Right lobe of liver (tissue), 6 donors: ENCODE data around the gene RBM6. TPM values are rescaled to one million over a fixed set of nuclear protein-coding genes. Genes with fewer than 3 reads are reported as not detected.

Experiments
- ATAC-seq, 4 donors: fragments of 200-7000 bp; cut with Tn5 transposase; one replicate each; pipeline ENCODE4 v1.9.1; 2020; ENCODE audit warnings: mild to moderate bottlenecking in 4 of 4, moderate library complexity in 4 of 4
- DNase-seq, 3 donors: peaks; one replicate each; pipeline ENCODE4 v3.0.0-alpha.2; 2020
- H3K27ac ChIP-seq, 3 donors: fragments of 200-600 bp; one replicate each; pipeline ENCODE4 v1.8.0; 2022
- H3K27me3 ChIP-seq, 2 donors: fragments of 200-600 bp; one replicate each; pipeline ENCODE4 v1.8.0; 2022
- H3K36me3 ChIP-seq, 4 donors: fragments of 200-600 bp; sonication (generic) in 1 of 4; one replicate each; pipeline versions ENCODE4 v1.5.1 to v1.8.0; 2017 to 2022; ENCODE audit warnings: control low read depth in 1 of 4
- H3K4me1 ChIP-seq, 4 donors: fragments of 200-600 bp; sonication (generic) in 1 of 4; one replicate each; pipeline versions ENCODE4 v1.5.1 to v1.8.0; 2017 to 2022; ENCODE audit warnings: control low read depth in 1 of 4
- H3K4me3 ChIP-seq, 3 donors: fragments of 200-600 bp; one replicate each; pipeline ENCODE4 v1.8.0; 2022
- H3K9me3 ChIP-seq, 4 donors: fragments of 200-600 bp; sonication (generic) in 1 of 4; one replicate each; pipeline versions ENCODE4 v1.5.1 to v1.8.0; 2017 to 2022; ENCODE audit warnings: control low read depth in 1 of 4
- CTCF ChIP-seq, 4 donors: fragments of 200-600 bp in 3 of 4; fragments of 450-650 bp in 1 of 4; IDR thresholded peaks; one replicate each; pipeline versions ENCODE4 v1.5.1 to v1.8.0; 2016 to 2022; ENCODE audit warnings: antibody characterized with exemption in 4 of 4, mild to moderate bottlenecking in 2 of 4
- POLR2A ChIP-seq: fragments of 450-650 bp; IDR thresholded peaks from one replicate; pipeline ENCODE4 v1.6.1; 2017; ENCODE audit warnings: antibody characterized with exemption, mild to moderate bottlenecking
- WGBS: methylation state at CpG from one replicate; pipeline ENCODE4 v1.1.6; 2018; ENCODE audit warnings: low coverage, low lambda C conversion rate; ENCODE audit not compliant: insufficient coverage; ENCODE audit errors: missing lambda C conversion rate; 5-methylcytosine and 5-hydroxymethylcytosine counted together
- intact Hi-C, 2 donors: fragments of 100-400 bp; cut with DNase I; formaldehyde crosslinking; loops; one replicate each; pipeline versions ENCODE4 v1.11.2 to v1.14.1; 2022
- total RNA-seq, 6 experiments: library from RNA; depleted of rRNA in 2 of 6; stranded (reverse); fragments of >200 nt in 2 of 6; fragmentation: NEBNext Ultra II Directional in 3 of 6; extraction: Animal tissue kit (Norgen Biotek cat#: 25700) in 3 of 6; gene quantifications; one replicate each; pipeline versions ENCODE4 v1.1.0 to v1.2.4, GENCODE V29; 2016 to 2023
- donor health status: DM: no; HTN: yes; CAD: no.
- donor health status: DM: no; HTN: no; CAD: no.
- donor health status: DM: no; HTN: no; CAD: no.
- donor health status: DM: no; HTN: yes; CAD: no.
- donor health status: DM: no; HTN: yes; CAD: no.

Gene RBM6
- total RNA-seq, 6 experiments from 2014 or later, result 25.9 to 46.4 (median 32.9) TPM

- ATAC-seq (no peak), DNase-seq (no peak)
- H3K27me3 ChIP-seq, result no peaks in the 10 kb centered on the region
- no peaks in the 10 kb centered on the region for H3K36me3 ChIP-seq
- no peak overlapping the region for H3K4me3 ChIP-seq
- no peak overlapping the region for H3K27ac ChIP-seq
- TF ChIP-seq CTCF (IDR thresholded peaks at IDR 0.05) (no peak), POLR2A (no peak)
- H3K4me1 ChIP-seq, result peaks cover 0 to 22% (median 2%) of the 10 kb centered on the region in 4 donors
- intact Hi-C loops, result no loop called here
- WGBS, result 60% methylated on average over 2 of the region's 2 CpGs
- no peaks in the 10 kb centered on the region for H3K9me3 ChIP-seq
These were observed 2.7 kb downstream of the RBM6 start for GRCh38 chr3:49942651-49943050.

- H3K27ac ChIP-seq, result no peak overlapping the region
- peaks cover 0 to 10% (median 3%) of the 10 kb centered on the region in 4 donors for H3K4me1 ChIP-seq
- no peaks in the 10 kb centered on the region for H3K9me3 ChIP-seq
- no peaks in the 10 kb centered on the region for H3K36me3 ChIP-seq
- whole genome bisulfite sequencing, result 94% methylated on average over 6 of the region's 6 CpGs
- no peaks in the 10 kb centered on the region for H3K27me3 ChIP-seq
- TF ChIP-seq CTCF (IDR thresholded peaks at IDR 0.05), result no peak
- TF ChIP-seq POLR2A, result no peak
- ATAC-seq (no peak), DNase-seq (no peak)
- H3K4me3 ChIP-seq, result no peak overlapping the region
- intact Hi-C loops, result no loop called here
These were observed 13.0 kb downstream of the RBM6 start for GRCh38 chr3:49952924-49953323.

GRCh38 chr3:49955636-49956035, 15.7 kb downstream of the RBM6 start:
- no peak for DNase-seq
- Histone ChIP-seq H3K4me1 (peaks cover 0 to 10% (median 0%) of the 10 kb centered on the region in 4 donors), H3K36me3 (no peaks in the 10 kb centered on the region), H3K27me3 (no peaks in the 10 kb centered on the region), H3K9me3 (no peaks in the 10 kb centered on the region), H3K4me3 (no peak overlapping the region), H3K27ac (no peak overlapping the region)
- no peak for ATAC-seq
- intact Hi-C loops, result no loop called here
- TF ChIP-seq CTCF (IDR thresholded peaks at IDR 0.05), result no peak
- TF ChIP-seq POLR2A, result no peak
- WGBS, result 70% methylated on average over 2 of the region's 3 CpGs

GRCh38 chr3:49966233-49966942, 26.4 kb downstream of the RBM6 start:
- intact Hi-C loops, result no loop called here
- no peaks in the 10 kb centered on the region for H3K4me1 ChIP-seq
- peaks cover 0 to 10% (median 5%) of the 10 kb centered on the region in 4 donors for H3K36me3 ChIP-seq
- TF ChIP-seq CTCF (IDR thresholded peaks at IDR 0.05), result no peak
- no peak for TF ChIP-seq POLR2A
- no peak overlapping the region for H3K27ac ChIP-seq
- no peak overlapping the region for H3K4me3 ChIP-seq
- no peaks in the 10 kb centered on the region for H3K27me3 ChIP-seq
- H3K9me3 ChIP-seq, result no peaks in the 10 kb centered on the region
- DNase-seq (no peak), ATAC-seq (no peak)
- WGBS, result 100% methylated on average over 1 of the region's 1 CpG
